MV-4-11 (cell line): Measurements from ENCODE around the gene TTLL9.
A peak's percentile ranks its signal among the peaks of the same experiment; 100 is the strongest.

Experiments used
- DNase-seq: peaks from one replicate; lab custom pipeline; 2025; lab: John Stamatoyannopoulos, UW

Gene TTLL9

DNA sequence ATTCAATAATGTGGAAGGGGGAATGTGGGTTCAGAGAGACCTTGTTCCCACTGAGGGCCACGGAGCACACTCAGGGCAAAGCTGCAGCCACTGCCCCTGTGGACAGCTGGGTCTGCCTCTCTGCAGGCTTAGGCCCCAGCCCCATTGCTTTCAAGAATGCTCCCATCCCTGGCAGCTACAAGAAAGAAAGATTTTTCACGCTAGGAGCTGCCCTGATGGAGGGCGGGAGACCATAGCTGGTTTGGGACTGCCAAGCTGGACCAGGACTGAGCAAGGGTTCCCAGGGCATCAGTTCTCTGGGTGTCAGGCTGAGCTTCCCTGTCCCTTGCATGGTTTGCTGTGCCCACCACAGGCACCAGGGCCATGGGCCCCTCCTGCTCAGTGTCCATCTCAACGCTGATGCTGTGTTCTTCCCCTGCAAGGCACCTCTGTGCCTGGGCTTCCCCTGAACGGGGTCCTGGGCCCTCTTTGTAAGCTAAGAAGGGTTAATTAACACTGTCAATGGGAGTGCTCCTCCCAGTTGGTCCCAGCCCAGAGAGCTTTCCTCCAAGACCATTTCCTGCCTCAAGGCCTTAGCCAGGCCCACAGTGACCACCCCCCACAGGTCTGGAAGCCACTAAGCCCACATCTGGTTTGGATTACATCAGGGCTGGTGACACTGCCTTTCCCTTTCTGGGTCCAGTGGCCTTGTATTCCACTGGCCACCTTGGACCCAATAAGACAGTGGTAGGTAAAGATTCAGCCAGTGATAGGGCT lies 33.4 kb upstream of the TTLL9 start:
- DNase-seq, result peak; percentile 54

DNA sequence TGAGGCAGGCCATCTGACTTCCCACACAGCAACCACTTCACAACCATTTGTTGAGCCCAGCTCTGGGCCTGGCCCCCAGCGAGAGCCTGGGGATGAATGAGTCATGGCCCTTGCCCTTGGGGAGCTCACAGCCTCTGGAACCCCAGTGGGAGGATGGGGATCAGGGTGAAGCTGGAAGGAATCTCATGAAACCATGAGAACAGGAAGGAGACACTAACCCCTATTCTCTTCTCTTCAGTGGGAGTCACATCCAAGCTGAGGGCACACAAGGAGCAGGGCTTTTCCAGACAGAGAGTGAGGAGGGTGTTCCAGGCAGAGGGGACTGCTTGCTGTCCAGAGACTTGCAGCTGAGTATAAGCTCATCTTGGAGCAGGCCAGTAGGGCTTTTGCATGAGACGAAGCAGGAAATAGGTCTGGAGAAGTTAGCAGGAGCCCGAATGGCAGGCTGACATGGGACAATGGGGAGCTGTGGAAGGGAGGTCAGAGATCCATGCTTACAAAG lies 32.5 kb upstream of the TTLL9 start:
- DNase-seq, result peak; percentile 81

DNA sequence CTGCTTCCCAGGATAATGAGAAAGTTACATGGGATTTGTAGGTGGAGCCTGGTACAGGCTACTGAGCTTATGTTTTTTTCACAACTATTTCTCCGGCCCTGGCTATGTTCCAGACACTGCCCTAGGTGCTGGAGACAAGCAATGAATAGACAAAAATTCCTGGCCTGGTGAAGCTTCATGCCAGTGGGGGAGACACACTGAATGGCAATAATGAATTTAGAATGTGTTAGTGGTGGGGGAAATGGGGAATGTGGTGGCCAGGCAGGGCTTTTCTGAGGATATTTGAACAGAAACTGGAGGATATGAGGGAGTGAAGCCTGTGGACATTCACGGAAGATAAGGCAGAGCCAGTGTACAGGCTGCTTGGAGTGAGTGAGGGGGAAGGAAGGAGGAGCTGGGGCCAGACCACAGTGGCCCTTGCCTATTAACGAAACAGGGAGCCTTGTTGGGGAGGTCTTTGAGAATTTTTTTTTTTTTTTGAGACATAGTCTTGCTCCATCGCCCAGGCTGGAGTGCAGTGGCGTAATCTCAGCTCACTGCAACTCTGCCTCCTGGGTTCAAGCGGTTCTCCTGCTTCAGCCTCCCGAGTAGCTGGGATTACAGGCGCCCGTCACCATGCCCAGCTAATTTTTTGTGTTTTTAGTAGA lies 31.7 kb upstream of the TTLL9 start:
- DNase-seq, result peak; percentile 25

DNA sequence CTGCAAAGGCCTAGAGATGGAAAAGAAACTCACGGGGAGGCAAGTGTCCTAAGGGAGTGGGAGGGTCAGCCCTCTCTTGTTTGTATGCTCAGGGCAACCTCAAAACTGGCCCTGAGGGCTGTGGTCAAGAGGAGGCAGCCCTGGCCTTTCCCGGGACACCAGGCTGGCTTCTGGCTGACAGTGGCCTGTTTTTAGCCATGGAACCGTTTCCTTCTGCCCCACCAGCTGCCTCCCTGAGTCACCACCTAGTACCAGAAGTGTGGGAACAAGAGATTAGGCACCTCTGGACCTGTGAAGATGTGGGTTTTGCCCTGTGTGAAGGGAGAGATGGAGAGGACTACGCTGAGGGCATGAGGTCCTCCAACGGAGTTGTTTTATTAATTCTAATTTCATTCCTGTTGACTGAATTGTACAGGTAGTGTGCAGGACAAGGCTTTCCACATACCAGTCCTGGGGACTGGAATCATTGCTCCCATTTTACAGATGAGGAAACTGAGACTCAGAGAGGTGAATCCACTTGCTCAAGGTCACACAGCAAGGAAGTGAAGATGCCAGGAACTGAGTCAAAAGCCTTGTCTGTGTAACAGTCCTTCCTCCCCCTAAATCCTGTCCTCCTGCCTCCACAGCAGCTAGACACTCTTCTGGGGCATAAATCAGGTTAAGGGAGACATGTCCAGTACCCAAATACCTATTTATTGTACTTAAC lies 30.5 kb upstream of the TTLL9 start:
- DNase-seq, result no peak

DNA sequence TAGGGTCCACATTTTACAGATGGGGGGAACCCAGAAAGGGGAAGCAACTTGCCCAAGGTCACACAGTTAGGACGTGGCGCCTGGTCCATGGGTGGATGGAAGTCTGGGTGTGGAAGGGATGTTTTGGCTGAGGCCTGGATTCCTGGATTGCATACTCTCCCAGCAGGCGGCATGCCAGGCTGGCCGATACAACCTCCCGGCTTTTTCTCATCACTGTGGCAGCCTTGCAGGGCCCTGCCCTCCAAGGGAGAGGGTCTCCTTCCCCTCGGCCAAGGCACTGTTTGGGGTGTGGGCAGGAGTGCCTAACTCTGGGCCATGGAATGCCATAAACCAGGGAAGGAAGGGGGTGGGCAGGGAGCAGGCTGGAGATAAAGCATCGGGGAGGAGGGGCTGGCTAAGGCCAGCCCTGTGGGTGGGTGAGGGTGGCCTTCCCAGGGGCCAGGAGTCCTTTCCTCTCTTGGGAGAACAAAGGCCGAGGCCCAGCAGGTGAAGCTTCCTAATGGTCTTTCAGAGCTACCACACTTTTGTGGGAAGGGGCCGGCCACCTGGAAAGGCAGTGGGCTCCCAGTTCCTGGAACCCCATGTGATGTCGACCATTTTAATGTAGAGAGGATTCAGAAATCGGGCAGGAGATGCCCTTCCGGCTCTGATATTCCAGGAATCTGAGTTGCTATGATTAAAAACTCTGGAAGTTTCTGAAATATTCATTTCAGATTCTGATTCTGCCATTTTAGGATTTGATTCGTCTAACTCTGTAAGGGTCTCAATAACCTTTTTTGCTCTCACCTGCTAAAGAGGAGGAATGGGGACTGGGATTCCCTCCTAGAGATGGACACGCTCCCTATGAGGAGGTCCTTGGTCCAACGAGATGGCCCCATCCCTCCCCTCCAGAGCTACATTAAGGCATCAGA lies 29.3 kb upstream of the TTLL9 start:
- DNase-seq, result no peak

DNA sequence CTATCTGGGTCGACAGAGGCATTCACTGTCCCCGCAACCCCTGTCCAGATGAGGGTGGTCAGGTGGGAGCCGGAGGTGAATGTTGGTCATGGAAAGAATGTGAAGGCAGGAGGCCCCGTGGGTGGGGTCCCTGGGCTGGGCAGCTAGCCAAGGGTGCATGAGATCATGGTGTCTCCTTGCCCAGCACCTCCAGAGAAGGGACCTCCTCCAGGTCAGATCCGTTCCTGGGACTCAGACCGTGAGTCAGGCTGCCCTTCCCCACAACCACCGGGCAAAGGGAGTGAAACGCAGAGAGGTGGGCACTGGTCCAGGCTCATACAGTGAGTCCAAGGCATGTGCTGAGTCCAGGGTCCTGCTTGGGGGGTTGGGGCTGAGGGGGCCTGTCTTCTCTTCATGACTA lies 28.5 kb upstream of the TTLL9 start:
- DNase-seq, result no peak

DNA sequence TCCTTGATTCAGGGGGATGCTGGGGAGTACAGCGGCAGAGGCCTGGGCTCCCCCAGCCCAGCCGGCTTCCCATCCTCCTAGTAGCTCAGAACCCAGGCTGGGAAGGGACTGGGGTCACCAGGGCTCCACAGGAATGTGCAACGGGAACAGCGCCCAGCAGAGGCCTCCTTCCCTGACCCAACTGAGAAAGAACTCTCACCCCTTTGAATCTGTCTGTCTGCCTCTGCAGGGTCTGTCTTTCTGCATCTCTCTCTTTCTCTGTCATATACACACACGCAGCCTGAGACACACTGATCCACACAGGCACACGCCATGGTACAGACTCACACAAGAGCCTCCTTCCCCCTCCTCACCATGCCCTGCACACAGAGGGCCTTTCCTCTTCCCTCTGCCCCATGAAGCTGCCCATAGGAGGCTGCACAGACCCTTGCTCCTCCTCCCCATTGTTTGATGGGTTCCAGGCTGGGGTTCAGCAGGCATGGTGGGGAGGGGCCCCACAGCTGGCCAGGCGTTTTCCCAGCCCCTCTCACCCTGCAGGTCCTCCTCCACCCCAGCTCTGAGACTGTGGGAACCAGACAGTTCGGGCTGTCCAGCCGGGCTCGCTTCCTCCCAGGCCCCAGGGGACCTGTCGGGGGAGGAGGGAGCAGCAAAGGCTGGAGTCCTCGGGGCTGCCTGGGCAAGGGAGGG lies 27.8 kb upstream of the TTLL9 start:
- DNase-seq, result no peak

DNA sequence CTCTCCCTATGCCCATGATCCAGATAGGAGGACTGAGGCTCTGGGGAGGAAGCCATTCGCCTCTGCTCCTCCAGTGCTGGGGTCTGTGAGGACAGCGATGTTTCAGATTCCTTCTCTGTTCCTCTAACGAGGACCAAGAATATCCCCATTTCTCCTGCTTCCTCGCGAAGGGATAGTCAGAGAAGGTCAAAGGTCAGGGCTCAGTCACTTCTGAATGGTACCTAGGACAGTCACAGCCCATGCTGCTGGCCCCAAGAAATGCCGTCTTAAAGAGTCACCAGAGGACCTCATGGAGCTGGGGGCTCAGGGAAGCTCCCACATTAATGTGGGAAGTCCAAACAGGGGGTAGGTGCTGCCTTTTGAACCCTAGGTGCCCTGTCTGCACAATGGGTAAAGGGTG lies 27.1 kb upstream of the TTLL9 start:
- no peak for DNase-seq

DNA sequence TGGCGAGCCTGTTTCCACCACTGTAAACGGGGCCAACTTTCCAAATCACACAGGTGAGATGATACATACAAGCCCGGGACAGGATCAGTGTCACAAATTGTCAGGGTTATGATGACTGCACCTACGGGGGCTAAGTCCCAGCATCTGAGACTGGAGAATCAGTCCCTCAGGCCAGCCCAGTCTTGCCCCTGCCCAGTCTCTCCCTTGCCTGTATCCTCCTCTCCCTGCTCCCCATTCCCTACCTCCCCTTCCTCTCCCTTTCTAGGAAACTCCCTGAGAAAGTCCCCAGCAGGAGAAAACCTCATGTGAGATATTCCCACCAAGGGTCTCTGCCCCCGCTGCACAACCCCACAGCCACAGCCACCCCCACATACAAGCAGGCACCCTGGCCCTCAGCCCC lies 26.6 kb upstream of the TTLL9 start:
- no peak for DNase-seq

DNA sequence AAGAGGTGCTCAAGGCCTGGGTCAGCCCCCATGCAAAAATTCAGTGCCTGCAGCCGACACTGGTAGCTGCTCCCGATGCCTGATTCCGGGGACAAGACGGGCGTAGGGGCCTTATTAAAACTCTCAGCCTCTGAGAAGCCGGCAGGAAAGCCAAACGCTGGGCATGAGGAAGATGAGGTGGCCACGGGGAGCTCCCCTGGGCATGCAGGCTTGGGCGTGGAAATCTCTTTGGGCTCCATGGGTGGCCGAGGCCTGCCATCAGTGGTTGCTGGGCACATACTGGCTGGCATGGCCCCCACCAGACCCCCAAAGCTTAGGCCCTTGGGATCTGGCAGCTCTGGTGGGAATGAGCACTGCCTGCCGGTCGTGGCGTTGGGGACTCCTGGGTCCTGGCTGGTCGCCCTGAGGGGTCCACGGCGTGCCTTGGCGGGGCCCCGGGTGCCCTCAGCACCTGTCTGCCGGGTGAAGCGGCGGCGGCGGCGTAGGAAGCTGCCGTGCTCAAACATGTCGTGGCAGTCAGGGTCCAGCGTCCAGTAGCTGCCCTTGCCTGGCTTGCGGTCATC lies 25.6 kb upstream of the TTLL9 start:
- DNase-seq, result no peak

DNA sequence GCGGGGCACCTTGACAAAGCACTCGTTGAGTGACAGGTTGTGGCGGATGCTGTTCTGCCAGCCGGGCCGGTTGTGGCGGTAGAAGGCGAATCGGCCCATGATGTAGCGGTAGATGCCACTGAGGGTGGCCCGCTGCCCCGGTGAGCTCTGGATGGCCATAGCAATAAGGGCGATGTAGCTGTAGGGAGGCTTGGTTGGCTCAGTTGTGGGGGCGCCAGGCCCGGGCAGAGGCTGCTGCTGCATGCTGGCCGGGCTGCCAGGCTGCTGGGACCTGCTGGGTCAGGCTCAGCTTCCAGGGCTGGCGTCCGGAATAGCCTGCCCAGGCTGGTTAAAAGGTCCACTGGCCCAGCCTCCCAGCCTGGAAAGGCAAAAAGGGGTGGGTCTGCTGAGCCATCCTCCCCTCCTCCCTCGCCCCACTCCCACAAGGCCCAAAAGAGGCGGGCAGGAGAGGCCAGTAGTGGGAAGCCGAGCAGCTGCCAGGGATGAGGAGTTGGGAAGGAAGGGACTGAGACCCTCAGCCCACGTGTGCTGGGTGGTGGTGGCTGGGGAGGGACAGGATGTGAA lies 25.1 kb upstream of the TTLL9 start, which contains the start of gene FOXS1:
FOXS1 (minus strand) TSS at position 305 of the 564 bp plus-strand sequence; CDS start at position 243, 62 bp downstream.
- no peak for DNase-seq

DNA sequence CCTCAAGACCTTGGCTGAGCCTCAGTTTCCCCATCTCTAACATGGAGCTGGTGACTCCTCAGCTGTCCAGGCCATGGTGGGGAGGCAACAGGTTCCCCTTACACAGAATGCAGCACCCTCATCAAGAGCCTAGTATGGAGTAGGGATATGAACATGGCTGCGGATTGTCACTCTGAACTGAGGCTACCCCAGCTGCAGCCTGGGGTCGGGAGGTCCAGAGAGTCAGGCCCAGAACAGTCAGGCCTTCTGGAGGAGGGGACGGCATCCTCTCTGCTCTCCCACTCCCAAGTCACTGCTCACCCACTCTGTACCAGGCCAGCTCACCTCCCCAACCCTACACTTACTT lies 23.7 kb upstream of the TTLL9 start:
- DNase-seq, result no peak

DNA sequence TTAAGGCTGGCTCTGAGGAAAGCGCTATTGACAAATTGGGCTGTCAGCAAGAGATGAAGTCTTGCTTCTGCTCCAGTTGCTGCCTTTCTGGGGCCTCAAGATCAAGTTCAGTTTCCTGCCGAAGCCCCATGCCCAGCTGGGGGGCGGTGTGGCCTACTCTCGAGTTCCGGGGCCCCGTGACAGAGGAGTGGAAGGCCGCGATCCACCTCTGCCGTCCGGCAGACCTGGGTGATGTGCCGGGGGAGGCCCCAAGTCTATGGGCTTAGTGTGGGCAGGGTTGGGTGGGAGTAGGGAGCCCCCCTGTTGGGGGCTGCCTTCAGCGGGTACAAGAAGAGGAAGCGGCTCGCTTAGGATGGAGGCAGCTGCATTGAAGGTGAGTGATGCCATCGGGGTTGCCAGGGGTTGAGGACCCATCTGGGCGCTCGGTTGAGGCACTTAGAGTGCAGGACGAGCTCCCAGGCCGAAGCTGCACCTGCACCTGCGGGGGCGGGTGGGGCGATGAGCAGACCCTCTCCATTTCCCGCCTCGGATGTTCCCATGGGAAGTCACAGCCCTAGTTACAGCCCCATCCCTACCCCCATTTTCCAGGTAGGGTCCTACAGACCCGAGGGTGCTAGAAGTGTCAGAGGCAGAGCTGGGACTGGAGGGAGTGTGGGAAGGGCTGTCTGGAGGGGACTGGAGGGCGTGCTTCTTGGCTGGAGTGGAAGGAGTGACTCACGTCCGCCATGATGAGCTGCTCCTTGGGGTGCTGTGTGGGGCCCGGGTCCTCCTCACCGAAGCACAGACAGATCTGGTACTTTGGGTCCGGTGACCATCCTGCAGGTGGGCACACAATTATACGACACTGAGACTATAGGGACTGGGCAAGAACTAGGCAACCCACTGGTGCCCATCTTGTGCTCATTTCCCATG lies 22.1 kb upstream of the TTLL9 start:
- DNase-seq, result no peak

DNA sequence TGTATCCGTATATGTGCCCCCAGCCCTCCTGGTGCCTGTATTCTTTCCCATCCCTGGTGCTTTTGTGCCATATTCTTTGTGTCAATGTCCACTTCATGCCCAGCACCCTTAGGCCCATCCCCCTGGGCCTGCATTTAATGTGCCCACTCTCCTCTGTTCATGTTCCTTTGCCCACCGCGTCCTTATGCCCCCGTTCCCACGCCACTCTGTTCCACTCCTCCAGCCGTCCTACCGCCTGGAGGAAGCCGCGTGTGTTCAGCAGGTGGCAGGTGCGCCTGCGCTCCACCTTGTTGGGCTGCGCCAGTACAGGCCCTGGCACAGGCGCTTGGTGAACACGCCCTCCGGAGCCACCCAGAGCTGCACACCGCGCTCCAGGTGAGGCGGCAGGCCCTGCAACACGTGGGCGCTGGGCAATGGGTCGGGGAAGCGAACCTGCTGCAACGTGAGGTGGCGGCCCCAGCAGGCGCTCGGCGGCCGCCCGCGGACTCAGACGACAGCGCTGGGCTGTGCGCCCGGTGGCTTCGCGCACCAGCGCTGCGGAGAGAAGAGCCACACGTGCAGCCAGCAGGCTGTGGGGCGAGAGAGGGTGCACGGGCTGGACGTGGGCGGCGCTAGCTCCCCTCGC lies 21.0 kb upstream of the TTLL9 start:
- DNase-seq, result no peak

DNA sequence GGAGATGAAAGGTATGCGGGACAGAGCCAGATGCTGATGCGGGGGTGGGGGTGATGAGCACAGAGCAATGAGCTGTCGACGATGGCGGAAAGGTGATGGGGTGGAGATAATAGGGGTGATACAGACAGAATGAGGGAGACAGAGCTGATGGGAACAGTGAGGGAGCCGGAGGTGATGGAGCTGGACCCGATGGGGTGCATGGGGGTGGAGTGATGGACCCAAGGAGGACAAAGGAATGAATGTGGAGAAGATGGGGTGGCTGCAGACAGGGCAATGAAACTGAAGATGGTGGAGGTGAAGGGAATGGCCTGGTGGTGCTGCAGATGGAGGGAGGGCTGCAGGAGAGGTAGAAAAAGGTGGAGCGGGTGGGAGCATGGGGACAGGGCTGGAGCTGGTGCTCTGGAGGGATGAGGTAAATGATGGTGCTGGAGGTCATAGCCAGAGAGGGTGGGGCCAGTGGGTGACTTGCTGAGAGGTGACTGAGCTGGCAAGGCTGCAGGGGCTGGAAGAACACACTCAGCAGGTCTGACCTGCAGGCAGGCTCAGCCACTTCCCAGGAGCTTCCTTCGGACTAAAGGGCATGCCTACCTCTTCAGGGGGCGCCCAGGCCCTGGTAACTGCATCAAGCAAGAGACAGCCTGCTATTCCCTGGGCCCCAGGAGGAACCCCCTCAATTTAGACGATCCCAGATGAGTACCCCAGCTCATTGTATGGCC lies 19.0 kb upstream of the TTLL9 start:
- no peak for DNase-seq

DNA sequence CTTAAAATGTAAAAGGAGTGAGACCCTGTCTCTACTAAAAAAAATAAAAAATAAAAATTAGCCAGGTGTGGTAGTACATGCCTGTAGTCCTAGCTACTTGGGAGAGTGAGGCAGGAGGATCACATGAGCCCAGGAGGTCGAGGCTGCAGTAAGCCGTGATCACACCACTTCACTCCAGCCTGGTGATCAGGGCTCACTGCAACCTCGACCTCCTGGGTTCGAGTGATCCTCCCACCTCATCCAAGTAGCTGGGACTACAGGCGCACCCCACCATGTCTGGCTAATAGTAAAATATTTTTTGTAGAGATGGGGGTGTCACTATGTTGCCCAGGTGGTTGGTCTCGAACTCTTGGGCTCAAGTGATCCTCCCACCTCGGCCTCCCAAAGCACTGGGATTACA lies 17.0 kb upstream of the TTLL9 start:
- DNase-seq, result no peak

DNA sequence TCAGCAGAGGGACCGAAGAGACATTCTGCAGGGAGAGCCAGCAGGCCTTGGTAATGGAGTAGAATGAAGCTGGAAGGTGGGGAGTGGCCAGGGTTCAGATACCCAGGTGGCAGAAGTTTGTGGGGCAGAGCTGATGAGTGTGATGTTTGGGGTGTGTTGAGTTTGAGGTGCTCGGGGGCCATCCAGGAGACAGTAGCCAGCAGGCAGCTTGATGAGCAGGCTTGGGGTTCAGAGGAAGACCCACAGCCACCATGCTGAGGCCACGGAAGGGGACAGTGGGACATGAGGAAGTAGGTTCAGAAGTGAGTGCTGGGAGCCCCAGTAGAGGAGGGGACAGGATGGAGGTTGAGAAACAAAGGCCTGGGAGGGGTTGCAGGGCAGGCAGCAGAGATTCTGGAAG lies 13.9 kb upstream of the TTLL9 start:
- DNase-seq, result no peak
